Karpas-422 (cell line): ENCODE data around the gene SCRT2. TPM values are rescaled to one million over a fixed set of nuclear protein-coding genes. Genes with fewer than 3 reads are reported as not detected.

Source experiments
- DNase-seq: peaks from one replicate; pipeline ENCODE4 v3.0.0-alpha.2; 2015
- H2AFZ ChIP-seq: fragments of 200-600 bp; sonication (generic); 2 replicates; pipeline ENCODE4 v1.6.1; 2014; ENCODE audit warnings: antibody characterized with exemption, low read length, mixed read lengths
- H3K27ac ChIP-seq: fragments of 200-600 bp; sonication (generic); 2 replicates; pipeline ENCODE4 v1.5.1; 2014; ENCODE audit warnings: mild to moderate bottlenecking, low read length, moderate library complexity
- H3K27me3 ChIP-seq: fragments of 200-600 bp; sonication (generic); 2 replicates; pipeline ENCODE4 v1.6.1; 2014; ENCODE audit warnings: low read length, mixed read lengths
- H3K36me3 ChIP-seq: fragments of 200-600 bp; sonication (generic); 2 replicates; pipeline ENCODE4 v1.6.1; 2014; ENCODE audit warnings: low read length, mixed read lengths; ENCODE audit not compliant: insufficient read depth
- H3K4me1 ChIP-seq: fragments of 200-600 bp; sonication (generic); 2 replicates; pipeline ENCODE4 v1.6.1; 2014; ENCODE audit warnings: mild to moderate bottlenecking, low read length, mixed read lengths
- H3K4me2 ChIP-seq: fragments of 200-600 bp; sonication (generic); 2 replicates; pipeline ENCODE4 v1.6.1; 2014; ENCODE audit warnings: low read length, low read depth, mild to moderate bottlenecking; ENCODE audit not compliant: poor library complexity, severe bottlenecking
- H3K4me3 ChIP-seq: fragments of 200-600 bp; sonication (generic); 2 replicates; pipeline ENCODE4 v1.5.1; 2014; ENCODE audit warnings: mild to moderate bottlenecking, antibody characterized with exemption, low read length, mixed read lengths
- H3K79me2 ChIP-seq: fragments of 200-600 bp; sonication (generic); 2 replicates; pipeline ENCODE4 v1.6.1; 2014; ENCODE audit warnings: mild to moderate bottlenecking, low read length, mixed read lengths
- H3K9ac ChIP-seq: fragments of 200-600 bp; sonication (generic); 2 replicates; pipeline ENCODE4 v1.6.0; 2014; ENCODE audit warnings: low read length
- H3K9me2 ChIP-seq: fragments of 200-600 bp; sonication (generic), shearing (Covaris generic); replicated peaks from 2 replicates; pipeline ENCODE4 v1.6.0; 2014; ENCODE audit warnings: mild to moderate bottlenecking, low read length, moderate library complexity; ENCODE audit not compliant: insufficient read depth
- H3K9me3 ChIP-seq: fragments of 300-700, 200-600 bp; sonication (generic); 2 replicates; pipeline ENCODE4 v1.6.1; 2014; ENCODE audit warnings: low read length, mixed read lengths
- H4K20me1 ChIP-seq: fragments of 200-600 bp; sonication (generic); 2 replicates; pipeline ENCODE4 v1.6.1; 2014; ENCODE audit warnings: mild to moderate bottlenecking, antibody characterized with exemption, low read length, low read depth; ENCODE audit not compliant: insufficient read depth
- total RNA-seq: library from RNA; depleted of rRNA; stranded (reverse); fragments of >200 nt; shearing (Covaris generic); gene quantifications from 2 replicates; pipeline ENCODE4 v1.2.3, GENCODE V29; 2014; ENCODE audit warnings: low replicate concordance

Gene SCRT2
- total RNA-seq, 1 experiment from 2014 or later, result not detected

- H3K27ac ChIP-seq, result no peak overlapping the region
- no peak overlapping the region for H3K4me3 ChIP-seq
- H3K4me2 ChIP-seq, result no peak overlapping the region
- no peak overlapping the region for H2AFZ ChIP-seq
- H4K20me1 ChIP-seq, result no peaks in the 10 kb centered on the region
- H3K9me3 ChIP-seq, result no peaks in the 10 kb centered on the region
- H3K9ac ChIP-seq, result no peak overlapping the region
- H3K27me3 ChIP-seq, result no peaks in the 10 kb centered on the region
- no peaks in the 10 kb centered on the region for H3K36me3 ChIP-seq
- DNase-seq, result no peak
- no peaks in the 10 kb centered on the region; the same call in 1 of the 2 replicates for H3K4me1 ChIP-seq
- no peaks in the 10 kb centered on the region for H3K79me2 ChIP-seq
- no peaks in the 10 kb centered on the region for H3K9me2 ChIP-seq
Observed at GRCh38 chr20:650954-651353, 24.6 kb downstream of the SCRT2 start.

DNA sequence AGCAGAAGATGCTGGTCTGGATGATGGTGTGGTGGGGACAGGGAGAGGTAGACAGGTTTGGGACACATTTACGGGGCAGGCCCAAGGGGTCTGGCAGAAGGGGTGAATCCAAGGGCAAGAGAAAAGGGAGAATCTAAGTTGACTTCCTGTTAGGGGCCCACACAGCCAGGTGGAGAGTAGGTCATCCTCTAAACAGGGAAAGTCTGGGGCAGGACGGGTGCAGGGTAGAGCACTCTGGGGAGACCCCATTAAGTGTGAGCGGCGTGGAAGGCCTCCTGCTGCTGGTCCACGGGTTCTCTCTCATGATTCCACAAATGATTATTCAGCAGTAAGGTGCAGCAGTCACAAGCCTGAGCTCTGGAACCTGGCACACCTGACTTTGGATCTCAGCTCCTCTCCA, 25.3 kb downstream of the SCRT2 start:
- no peaks in the 10 kb centered on the region; the same call in 1 of the 2 replicates for H3K4me1 ChIP-seq

GRCh38 chr20:647479-648019, 28.1 kb downstream of the SCRT2 start:
- Histone ChIP-seq H3K9ac (no peak overlapping the region), H3K9me3 (no peaks in the 10 kb centered on the region), H3K27me3 (no peaks in the 10 kb centered on the region), H4K20me1 (no peaks in the 10 kb centered on the region), H3K4me1 (no peaks in the 10 kb centered on the region), H3K4me3 (no peak overlapping the region), H3K27ac (no peak overlapping the region), H2AFZ (no peak overlapping the region), H3K79me2 (no peaks in the 10 kb centered on the region), H3K36me3 (no peaks in the 10 kb centered on the region), H3K4me2 (no peak overlapping the region), H3K9me2 (no peaks in the 10 kb centered on the region)
- DNase-seq, result no peak

More for the DNA sequence above, 25.3 kb downstream of the SCRT2 start:
- no peaks in the 10 kb centered on the region for H3K36me3 ChIP-seq
- no peaks in the 10 kb centered on the region for H3K79me2 ChIP-seq
- no peaks in the 10 kb centered on the region for H3K9me2 ChIP-seq
- H2AFZ ChIP-seq, result no peak overlapping the region
- H4K20me1 ChIP-seq, result no peaks in the 10 kb centered on the region
- H3K4me3 ChIP-seq, result no peak overlapping the region
- no peak for DNase-seq
- H3K4me2 ChIP-seq, result no peak overlapping the region
- H3K27me3 ChIP-seq, result no peaks in the 10 kb centered on the region
- no peaks in the 10 kb centered on the region for H3K9me3 ChIP-seq
- no peak overlapping the region for H3K27ac ChIP-seq
- H3K9ac ChIP-seq, result no peak overlapping the region

- Histone ChIP-seq H3K4me3 (no peak overlapping the region), H3K27ac (no peak overlapping the region), H3K36me3 (no peaks in the 10 kb centered on the region), H3K27me3 (no peaks in the 10 kb centered on the region), H3K4me2 (no peak overlapping the region), H3K9ac (no peak overlapping the region), H3K79me2 (no peaks in the 10 kb centered on the region), H2AFZ (no peak overlapping the region), H3K4me1 (no peaks in the 10 kb centered on the region), H4K20me1 (no peaks in the 10 kb centered on the region), H3K9me2 (no peaks in the 10 kb centered on the region), H3K9me3 (no peaks in the 10 kb centered on the region)
- no peak for DNase-seq
Observed at GRCh38 chr20:646868-647233, 28.8 kb downstream of the SCRT2 start.

GRCh38 chr20:646107-646867, 29.3 kb downstream of the SCRT2 start:
- H3K27ac ChIP-seq, result no peak overlapping the region
- H3K9ac ChIP-seq, result no peak overlapping the region
- H3K4me3 ChIP-seq, result no peak overlapping the region
- H3K9me2 ChIP-seq, result no peaks in the 10 kb centered on the region
- no peaks in the 10 kb centered on the region for H3K36me3 ChIP-seq
- no peak overlapping the region for H2AFZ ChIP-seq
- H3K79me2 ChIP-seq, result no peaks in the 10 kb centered on the region
- H3K4me1 ChIP-seq, result no peaks in the 10 kb centered on the region
- H3K27me3 ChIP-seq, result no peaks in the 10 kb centered on the region
- no peak overlapping the region for H3K4me2 ChIP-seq
- no peak for DNase-seq
- H4K20me1 ChIP-seq, result no peaks in the 10 kb centered on the region
- H3K9me3 ChIP-seq, result no peaks in the 10 kb centered on the region

GRCh38 chr20:645318-646106, 30.1 kb downstream of the SCRT2 start:
- Histone ChIP-seq H3K27ac (no peak overlapping the region), H3K9me3 (no peaks in the 10 kb centered on the region), H3K4me3 (no peak overlapping the region), H3K4me1 (no peaks in the 10 kb centered on the region), H3K4me2 (no peak overlapping the region), H2AFZ (no peak overlapping the region), H3K9ac (no peak overlapping the region), H3K79me2 (no peaks in the 10 kb centered on the region), H3K9me2 (no peaks in the 10 kb centered on the region), H4K20me1 (no peaks in the 10 kb centered on the region), H3K36me3 (no peaks in the 10 kb centered on the region), H3K27me3 (no peaks in the 10 kb centered on the region)
- DNase-seq, result peak; percentile 92

DNA sequence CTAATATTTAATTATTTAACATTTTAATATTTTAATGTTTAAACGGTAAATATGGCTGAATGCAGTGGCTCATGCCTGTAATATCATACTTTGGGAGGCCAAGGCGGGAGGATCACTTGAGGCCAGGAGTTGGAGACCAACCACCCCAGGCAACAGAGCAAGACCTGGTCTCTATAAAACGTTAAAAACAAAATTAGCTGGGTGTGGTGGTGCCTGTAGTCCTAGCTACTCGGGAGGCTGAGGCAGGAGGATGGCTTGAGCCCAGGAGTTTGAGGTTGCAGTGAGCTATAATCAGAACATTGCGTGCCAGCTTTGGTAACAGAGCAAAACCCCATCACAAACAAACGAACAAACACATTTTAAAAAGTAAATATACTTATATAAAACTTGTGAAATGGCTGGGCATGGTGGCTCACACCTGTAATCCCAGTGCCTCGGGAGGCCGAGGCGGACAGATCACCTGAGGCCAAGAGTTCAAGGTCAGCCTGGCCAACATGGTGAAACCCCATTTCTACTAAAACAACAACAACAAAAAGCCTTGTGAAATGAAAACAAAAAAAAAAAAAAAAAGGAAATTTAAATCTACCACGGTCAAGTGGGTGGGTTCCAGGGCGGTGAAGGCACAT, 30.8 kb downstream of the SCRT2 start:
- no peak overlapping the region for H3K4me2 ChIP-seq
- H3K27me3 ChIP-seq, result no peaks in the 10 kb centered on the region
- no peak for DNase-seq
- no peaks in the 10 kb centered on the region for H3K36me3 ChIP-seq
- no peaks in the 10 kb centered on the region for H4K20me1 ChIP-seq
- no peak overlapping the region for H3K4me3 ChIP-seq
- H3K79me2 ChIP-seq, result no peaks in the 10 kb centered on the region
- no peaks in the 10 kb centered on the region for H3K4me1 ChIP-seq
- H3K9me2 ChIP-seq, result no peaks in the 10 kb centered on the region
- H3K9me3 ChIP-seq, result no peaks in the 10 kb centered on the region
- H3K9ac ChIP-seq, result no peak overlapping the region
- no peak overlapping the region for H2AFZ ChIP-seq
- H3K27ac ChIP-seq, result no peak overlapping the region
